ENCODE measurements around the gene TAF13. TPM values are rescaled to one million over a fixed set of nuclear protein-coding genes. Genes with fewer than 3 reads are reported as not detected.

The TAF13 gene
- total RNA-seq, 1 experiment from 2014 or later = 58.8 TPM

GRCh38 chr1:109116286-109116685, 40.5 kb upstream of the TAF13 start:
- POLR2A ChIA-PET (ENCODE audit: low non-redundant PET) = interaction anchor here (0.6 kb wide), 1 partner anchor 122 kb away, joined by 6 read pairs; no protein-coding TSS in a partner anchor
- no peak for TF ChIP-seq EZH2 (IDR thresholded peaks at IDR 0.05; ENCODE audit: borderline replicate concordance, low read depth, low read length, poor library complexity, severe bottlenecking)
- TF ChIP-seq, protein P1, sequence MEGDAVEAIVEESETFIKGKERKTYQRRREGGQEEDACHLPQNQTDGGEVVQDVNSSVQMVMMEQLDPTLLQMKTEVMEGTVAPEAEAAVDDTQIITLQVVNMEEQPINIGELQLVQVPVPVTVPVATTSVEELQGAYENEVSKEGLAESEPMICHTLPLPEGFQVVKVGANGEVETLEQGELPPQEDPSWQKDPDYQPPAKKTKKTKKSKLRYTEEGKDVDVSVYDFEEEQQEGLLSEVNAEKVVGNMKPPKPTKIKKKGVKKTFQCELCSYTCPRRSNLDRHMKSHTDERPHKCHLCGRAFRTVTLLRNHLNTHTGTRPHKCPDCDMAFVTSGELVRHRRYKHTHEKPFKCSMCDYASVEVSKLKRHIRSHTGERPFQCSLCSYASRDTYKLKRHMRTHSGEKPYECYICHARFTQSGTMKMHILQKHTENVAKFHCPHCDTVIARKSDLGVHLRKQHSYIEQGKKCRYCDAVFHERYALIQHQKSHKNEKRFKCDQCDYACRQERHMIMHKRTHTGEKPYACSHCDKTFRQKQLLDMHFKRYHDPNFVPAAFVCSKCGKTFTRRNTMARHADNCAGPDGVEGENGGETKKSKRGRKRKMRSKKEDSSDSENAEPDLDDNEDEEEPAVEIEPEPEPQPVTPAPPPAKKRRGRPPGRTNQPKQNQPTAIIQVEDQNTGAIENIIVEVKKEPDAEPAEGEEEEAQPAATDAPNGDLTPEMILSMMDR (conservative IDR thresholded peaks at IDR 0.05; ENCODE audit: low read depth, low read length) = no peak
- DNase-seq (ENCODE audit: low spot score) = no peak
- BruUV-seq (replicated peaks) = no TSS peak
- no peak overlapping the region for H3K4me3 ChIP-seq (ENCODE audit: low read depth, low read length, poor library complexity, severe bottlenecking)
- H3K4me1 ChIP-seq (ENCODE audit: insufficient read depth, low read length, poor library complexity, severe bottlenecking) = peaks cover 19% of the 10 kb centered on the region
- no peaks in the 10 kb centered on the region for H3K9me3 ChIP-seq (ENCODE audit: low read depth, low read length, poor library complexity, severe bottlenecking)
- H3K36me3 ChIP-seq (ENCODE audit: insufficient read depth, low read length, poor library complexity, severe bottlenecking) = no peaks in the 10 kb centered on the region
- H3K27me3 ChIP-seq (replicated peaks; ENCODE audit: insufficient read depth, low read depth, low read length, poor library complexity) = peaks cover 37% of the 10 kb centered on the region
- intact Hi-C loops (cut with micrococcal nuclease; ENCODE audit: unreplicated experiment) = no loop called here
- CTCF ChIA-PET = interaction anchor here (0.7 kb wide), 1 partner anchor 371 kb away, joined by 6 read pairs; no protein-coding TSS in a partner anchor
- no peak overlapping the region for H3K27ac ChIP-seq (ENCODE audit: low read depth, low read length, poor library complexity, severe bottlenecking)

GRCh38 chr1:109115685-109116084, 39.9 kb upstream of the TAF13 start:
- BruUV-seq (replicated peaks) = no TSS peak
- Histone ChIP-seq H3K27ac (ENCODE audit: low read depth, low read length, poor library complexity, severe bottlenecking) (no peak overlapping the region), H3K36me3 (ENCODE audit: insufficient read depth, low read length, poor library complexity, severe bottlenecking) (no peaks in the 10 kb centered on the region), H3K27me3 (replicated peaks; ENCODE audit: insufficient read depth, low read depth, low read length, poor library complexity) (peaks cover 37% of the 10 kb centered on the region), H3K9me3 (ENCODE audit: low read depth, low read length, poor library complexity, severe bottlenecking) (no peaks in the 10 kb centered on the region), H3K4me1 (ENCODE audit: insufficient read depth, low read length, poor library complexity, severe bottlenecking) (peaks cover 19% of the 10 kb centered on the region), H3K4me3 (ENCODE audit: low read depth, low read length, poor library complexity, severe bottlenecking) (no peak overlapping the region)
- ChIA-PET CTCF (no interaction called here), POLR2A (ENCODE audit: low non-redundant PET) (no interaction called here)
- DNase-seq (ENCODE audit: low spot score) = no peak
- intact Hi-C loops (cut with micrococcal nuclease; ENCODE audit: unreplicated experiment) = no loop called here
- TF ChIP-seq EZH2 (IDR thresholded peaks at IDR 0.05; ENCODE audit: borderline replicate concordance, low read depth, low read length, poor library complexity, severe bottlenecking) = no peak
- TF ChIP-seq, protein P1 (conservative IDR thresholded peaks at IDR 0.05; ENCODE audit: low read depth, low read length) = no peak

DNA sequence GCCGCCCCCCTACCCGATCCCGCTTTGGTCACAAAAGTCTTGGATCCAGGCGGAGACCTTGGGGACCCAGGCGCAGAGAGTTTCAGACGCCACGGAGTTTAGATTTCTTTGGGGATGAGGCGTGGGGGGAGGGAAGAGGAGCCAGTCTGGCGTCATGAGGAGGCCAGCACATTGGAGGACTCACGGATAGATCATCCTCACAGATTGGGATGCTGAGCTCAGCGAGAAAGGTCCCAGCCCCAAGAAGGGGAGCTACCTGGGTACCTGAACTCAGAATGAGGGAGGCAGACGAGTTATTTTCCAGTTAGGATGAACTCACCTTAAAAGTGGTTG, 38.5 kb upstream of the TAF13 start:
- no peak for DNase-seq (ENCODE audit: low spot score)
- H3K36me3 ChIP-seq (ENCODE audit: insufficient read depth, low read length, poor library complexity, severe bottlenecking) = no peaks in the 10 kb centered on the region
- no peak overlapping the region for H3K27ac ChIP-seq (ENCODE audit: low read depth, low read length, poor library complexity, severe bottlenecking)
- ChIA-PET CTCF (no interaction called here), POLR2A (ENCODE audit: low non-redundant PET) (no interaction called here)
- H3K4me1 ChIP-seq (ENCODE audit: insufficient read depth, low read length, poor library complexity, severe bottlenecking) = peaks cover 19% of the 10 kb centered on the region
- intact Hi-C loops (cut with micrococcal nuclease; ENCODE audit: unreplicated experiment) = loop anchor here (5.0 kb wide), 1 partner anchor 287 kb away; no protein-coding TSS in a partner anchor
- BruUV-seq (replicated peaks) = no TSS peak
- H3K27me3 ChIP-seq (replicated peaks; ENCODE audit: insufficient read depth, low read depth, low read length, poor library complexity) = peaks cover 37% of the 10 kb centered on the region
- H3K9me3 ChIP-seq (ENCODE audit: low read depth, low read length, poor library complexity, severe bottlenecking) = no peaks in the 10 kb centered on the region
- TF ChIP-seq, protein P1 (conservative IDR thresholded peaks at IDR 0.05; ENCODE audit: low read depth, low read length) = no peak
- no peak for TF ChIP-seq EZH2 (IDR thresholded peaks at IDR 0.05; ENCODE audit: borderline replicate concordance, low read depth, low read length, poor library complexity, severe bottlenecking)
- H3K4me3 ChIP-seq (ENCODE audit: low read depth, low read length, poor library complexity, severe bottlenecking) = peak overlapping the region; percentile 35
